H1 (cell line): ENCODE results near the gene AGBL4. TPM values are rescaled to one million over a fixed set of nuclear protein-coding genes. Genes with fewer than 3 reads are reported as not detected.

ENCODE experiments used
- CTCF ChIA-PET: fragments of 300-600 bp; sonication (Branson Sonifier 250); formaldehyde crosslinking; loops from one replicate; lab custom pipeline; 2021; ENCODE audit not compliant: partially characterized antibody; lab: Charles Lee
- POLR2A ChIA-PET: fragments of 300-600 bp; sonication (Branson Sonifier 250); formaldehyde crosslinking; loops from one replicate; lab custom pipeline; 2021; ENCODE audit warnings: inconsistent platforms; ENCODE audit not compliant: partially characterized antibody; lab: Charles Lee
- DNase-seq, 2 experiments: peaks; one replicate each; pipeline versions ENCODE4 v3.0.0 to v3.0.0-alpha.2; 2010 to 2022; ENCODE audit warnings: low spot score in 2 of 2, low read depth in 1 of 2, mixed read lengths in 1 of 2
- FAIRE-seq: peaks from 2 replicates; lab custom pipeline; 2011; peaks lifted over from hg19 to GRCh38; lab: Jason Lieb, UNC
- H2AFZ ChIP-seq: 2 replicates; pipeline ENCODE4 v1.8.1; 2012; ENCODE audit warnings: low read length, inconsistent platforms
- H2AK5ac ChIP-seq: 2 replicates; pipeline ENCODE4 v1.6.1; 2013; ENCODE audit warnings: low read depth, low read length
- H2BK120ac ChIP-seq: replicated peaks from 2 replicates; pipeline ENCODE3; 2013; ENCODE audit warnings: low read depth, low read length, inconsistent platforms
- H2BK12ac ChIP-seq: 2 replicates; pipeline ENCODE4 v1.6.1; 2013; ENCODE audit warnings: low read depth, low read length
- H2BK15ac ChIP-seq: 2 replicates; pipeline ENCODE4 v1.6.1; 2013; ENCODE audit warnings: low read length
- H2BK20ac ChIP-seq: 2 replicates; pipeline ENCODE4 v1.6.1; 2013; ENCODE audit warnings: low read length
- H2BK5ac ChIP-seq: 2 replicates; pipeline ENCODE4 v1.6.1; 2013; ENCODE audit warnings: low read depth, low read length
- H3K14ac ChIP-seq: 2 replicates; pipeline ENCODE4 v1.6.1; 2013; ENCODE audit warnings: inconsistent platforms; ENCODE audit not compliant: insufficient read length
- H3K18ac ChIP-seq: 2 replicates; pipeline ENCODE4 v1.6.1; 2013; ENCODE audit warnings: low read length; ENCODE audit errors: extremely low read depth
- H3K23ac ChIP-seq: 2 replicates; pipeline ENCODE4 v1.6.1; 2013; ENCODE audit warnings: inconsistent platforms; ENCODE audit not compliant: insufficient read length
- H3K23me2 ChIP-seq: 2 replicates; pipeline ENCODE4 v1.6.1; 2013; ENCODE audit warnings: low read depth, low read length
- H3K27ac ChIP-seq: 2 replicates; pipeline ENCODE4 v1.6.1; 2011; ENCODE audit warnings: low read depth, low read length, inconsistent platforms
- H3K27me3 ChIP-seq, 4 experiments: replicated peaks in 1 of 4; 1 replicate in 1 of 4; 2 replicates in 3 of 4; pipeline versions ENCODE4 v1.6.1 to v1.8.1; 2011 to 2013; ENCODE audit warnings: low read length in 3 of 4, mild to moderate bottlenecking in 3 of 4, inconsistent platforms in 2 of 4, mixed read lengths in 2 of 4, moderate library complexity in 1 of 4; ENCODE audit not compliant: control insufficient read depth in 3 of 4, insufficient read depth in 3 of 4; ENCODE audit errors: extremely low read depth in 1 of 4
- H3K36me3 ChIP-seq, 4 experiments: 2 replicates each; pipeline versions ENCODE4 v1.6.1 to v1.8.1; 2011 to 2013; ENCODE audit warnings: mild to moderate bottlenecking in 4 of 4, low read length in 3 of 4, moderate library complexity in 2 of 4, control low read depth in 1 of 4, inconsistent platforms in 1 of 4; ENCODE audit not compliant: insufficient read depth in 4 of 4, control insufficient read depth in 2 of 4
- H3K4ac ChIP-seq: replicated peaks from 2 replicates; pipeline ENCODE3; 2013; ENCODE audit warnings: low read length, low read depth, mixed read lengths, inconsistent platforms; ENCODE audit not compliant: insufficient read length
- H3K4me1 ChIP-seq, 4 experiments: replicated peaks in 1 of 4; 1 replicate in 1 of 4; 2 replicates in 3 of 4; pipeline versions ENCODE4 v1.6.1 to v1.8.1; 2011 to 2013; ENCODE audit warnings: low read length in 3 of 4, inconsistent platforms in 2 of 4, mixed read lengths in 1 of 4; ENCODE audit not compliant: insufficient read depth in 4 of 4, control insufficient read depth in 3 of 4
- H3K4me2 ChIP-seq, 2 experiments: 2 replicates each; pipeline versions ENCODE4 v1.6.1 to v1.8.1; 2011 to 2013; ENCODE audit warnings: low read depth in 2 of 2, low read length in 2 of 2, control low read depth in 1 of 2, inconsistent platforms in 1 of 2, mild to moderate bottlenecking in 1 of 2; ENCODE audit not compliant: insufficient read depth in 1 of 2
- H3K4me3 ChIP-seq, 4 experiments: fragments of 200-600, 300-600 bp in 1 of 4; sonication (generic), shearing (Covaris generic), sonication (Bioruptor Twin) in 1 of 4; 2 replicates each; pipeline versions ENCODE4 v1.5.1 to v1.8.1; 2011 to 2016; ENCODE audit warnings: low read length in 4 of 4, low read depth in 3 of 4, control low read depth in 2 of 4, inconsistent platforms in 2 of 4, mild to moderate bottlenecking in 2 of 4, mixed read lengths in 1 of 4, moderate library complexity in 1 of 4; ENCODE audit not compliant: insufficient read depth in 2 of 4; ENCODE audit errors: extremely low read depth in 1 of 4
- H3K56ac ChIP-seq: replicated peaks from 2 replicates; pipeline ENCODE3; 2013; ENCODE audit warnings: low read depth, mild to moderate bottlenecking, mixed read lengths, low read length, inconsistent platforms; ENCODE audit not compliant: insufficient read length
- H3K79me1 ChIP-seq: 2 replicates; pipeline ENCODE4 v1.6.1; 2013; ENCODE audit warnings: low read depth, low read length, control low read depth
- H3K79me2 ChIP-seq, 2 experiments: 2 replicates each; pipeline versions ENCODE4 v1.6.1 to v1.8.1; 2012 to 2013; ENCODE audit warnings: low read length in 2 of 2, mild to moderate bottlenecking in 2 of 2, inconsistent platforms in 1 of 2; ENCODE audit not compliant: insufficient read depth in 2 of 2, control insufficient read depth in 1 of 2
- H3K9ac ChIP-seq, 4 experiments: replicated peaks in 1 of 4; 1 replicate in 1 of 4; 2 replicates in 3 of 4; pipeline versions ENCODE4 v1.6.1 to v1.8.1; 2011 to 2013; ENCODE audit warnings: low read depth in 3 of 4, low read length in 3 of 4, control low read depth in 2 of 4, mild to moderate bottlenecking in 2 of 4, moderate library complexity in 2 of 4, inconsistent platforms in 1 of 4; ENCODE audit errors: extremely low read depth in 1 of 4
- H3K9me3 ChIP-seq, 2 experiments: 2 replicates each; pipeline versions ENCODE4 v1.6.1 to v1.8.1; 2012 to 2013; ENCODE audit warnings: mild to moderate bottlenecking in 2 of 2, moderate library complexity in 2 of 2, control low read depth in 1 of 2, inconsistent platforms in 1 of 2, low read depth in 1 of 2, low read length in 1 of 2, mixed read lengths in 1 of 2; ENCODE audit not compliant: insufficient read depth in 2 of 2
- H4K20me1 ChIP-seq, 2 experiments: replicated peaks in 1 of 2; 2 replicates each; pipeline versions ENCODE3 to v1.8.1; 2011 to 2013; ENCODE audit warnings: inconsistent platforms in 2 of 2, low read length in 2 of 2, mild to moderate bottlenecking in 1 of 2; ENCODE audit not compliant: insufficient read depth in 2 of 2, control insufficient read depth in 1 of 2
- H4K5ac ChIP-seq: 2 replicates; pipeline ENCODE4 v1.6.1; 2013; ENCODE audit warnings: low read length, low read depth, mixed read lengths, inconsistent platforms; ENCODE audit not compliant: insufficient read length
- H4K8ac ChIP-seq: 2 replicates; pipeline ENCODE4 v1.8.0; 2013; ENCODE audit warnings: mild to moderate bottlenecking, moderate library complexity, low read length, inconsistent platforms; ENCODE audit not compliant: insufficient read depth; ENCODE audit errors: extremely low read depth
- H4K91ac ChIP-seq: replicated peaks from 2 replicates; pipeline ENCODE3; 2013; ENCODE audit warnings: low read length, mixed read lengths, inconsistent platforms; ENCODE audit not compliant: insufficient read length
- FOSL1 ChIP-seq: IDR thresholded peaks from 2 replicates; pipeline ENCODE4 v1.6.1; 2011; ENCODE audit warnings: mild to moderate bottlenecking, low read depth, low read length, moderate library complexity; ENCODE audit not compliant: insufficient read depth
- NRF1 ChIP-seq: IDR thresholded peaks from 2 replicates; pipeline ENCODE4 v1.6.1; 2011; ENCODE audit warnings: mild to moderate bottlenecking, low read depth, low read length, improper control_type of control experiment
- polyA plus RNA-seq, 7 experiments: library from polyadenylated mRNA; depleted of rRNA in 3 of 7; stranded (reverse) in 5 of 7; unstranded in 2 of 7; fragments of >200 nt in 5 of 7; fragments of 200-250 nt in 2 of 7; gene quantifications; 1 replicate in 5 of 7; 2 replicates in 1 of 7; 4 replicates in 1 of 7; pipeline versions ENCODE4 v1.2.1 to v1.2.3, GENCODE V29; 2011 to 2013; ENCODE audit warnings: missing spikeins in 2 of 7, mixed read lengths in 2 of 7
- total RNA-seq: library from RNA; stranded (reverse); fragmentation: NEBNext Ultra II Directional; extraction: Animal tissue kit (Norgen Biotek cat#: 25700); gene quantifications from 2 replicates; pipeline ENCODE4 v1.2.1, GENCODE V29; 2021

AGBL4 gene
- total and polyA plus RNA-seq, 2 of the 8 experiments (the other 6 are each of a cell fraction or from before 2014, with no cell fraction given), result 0.41 to 0.45 TPM

DNA sequence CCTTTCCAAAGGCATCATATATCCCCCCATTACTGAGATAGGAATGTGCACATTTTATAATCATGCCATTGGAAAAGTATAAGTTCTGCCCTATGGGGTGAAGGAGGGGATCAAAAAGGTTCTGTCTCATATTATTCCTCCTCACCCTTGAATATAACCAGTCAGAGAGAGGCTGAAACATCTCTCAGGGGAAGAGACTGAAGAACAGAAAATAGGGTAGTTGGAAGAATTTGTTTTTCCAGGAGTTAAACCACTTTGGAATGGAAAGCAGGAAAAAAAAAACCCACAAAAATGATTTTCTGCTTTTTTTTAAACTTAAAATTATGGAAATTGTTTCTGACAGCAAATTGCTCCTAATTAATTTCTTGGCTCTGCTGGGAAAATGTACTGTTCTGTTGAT, 1194.3 kb downstream of the AGBL4 start:
- no peak overlapping the region for H2AK5ac ChIP-seq
- H2BK20ac ChIP-seq, result no peak overlapping the region
- no peak overlapping the region for H3K14ac ChIP-seq
- POLR2A ChIA-PET, result no interaction called here
- H4K20me1 ChIP-seq, result no peaks in the 10 kb centered on the region
- H4K5ac ChIP-seq, result no peak overlapping the region
- H4K91ac ChIP-seq, result no peak overlapping the region
- FAIRE-seq (no peak), DNase-seq (no peak)
- H3K9ac ChIP-seq, result no peak overlapping the region
- H3K4ac ChIP-seq, result no peak overlapping the region
- no peaks in the 10 kb centered on the region for H3K79me1 ChIP-seq
- H3K27ac ChIP-seq, result no peak overlapping the region
- TF ChIP-seq FOSL1 (no peak), NRF1 (no peak)
- no peak overlapping the region for H2BK120ac ChIP-seq
- H2BK15ac ChIP-seq, result no peak overlapping the region
- H3K23ac ChIP-seq, result no peak overlapping the region
- no peaks in the 10 kb centered on the region for H3K23me2 ChIP-seq
- CTCF ChIA-PET, result no interaction called here
- H3K9me3 ChIP-seq, result no peaks in the 10 kb centered on the region
- 0 out of 7 replicates have a peak, but pooled peaks cover 0 to 2% (median 0%) of the 10 kb centered on the region in 4 experiments for H3K27me3 ChIP-seq
- no peak overlapping the region for H3K4me3 ChIP-seq
- H3K36me3 ChIP-seq, result no peaks in the 10 kb centered on the region
- no peak overlapping the region for H3K18ac ChIP-seq
- no peak overlapping the region for H3K4me2 ChIP-seq
- no peaks in the 10 kb centered on the region for H3K79me2 ChIP-seq
- no peak overlapping the region for H2AFZ ChIP-seq
- H4K8ac ChIP-seq, result no peak overlapping the region
- no peak overlapping the region for H2BK12ac ChIP-seq
- H3K56ac ChIP-seq, result no peak overlapping the region
- no peak overlapping the region for H2BK5ac ChIP-seq
- no peaks in the 10 kb centered on the region for H3K4me1 ChIP-seq
